ENCODE measurements around the gene NKAIN2.

- TF ChIP-seq CTCF (IDR thresholded peaks at IDR 0.05 in 2 of 3, conservative IDR thresholded peaks at IDR 0.05 in 1 of 3; ENCODE audit: borderline replicate concordance in 1 of 3, insufficient read depth in 1 of 3, low read depth in 2 of 3, low read length in 2 of 3) (no peak), RAD21 (IDR thresholded peaks at IDR 0.05; ENCODE audit: low read depth) (no peak)
Observed at GRCh38 chr6:124670801-124671200, 867.1 kb downstream of the NKAIN2 start.
